Endothelial cell of umbilical vein (primary cell): ENCODE results near the gene GMPPA. TPM values are rescaled to one million over a fixed set of nuclear protein-coding genes. Genes with fewer than 3 reads are reported as not detected.

Experiments used
- BruUV-seq: library from RNA; stranded (reverse); fragments of 400-500 nt; replicated peaks from 2 replicates; lab custom pipeline; 2021; lab: Mats Ljungman, UMichigan
- CTCF ChIA-PET: fragments of 300-600, 350-600 bp; sonication (Branson Sonifier 250); formaldehyde crosslinking; loops from one replicate; lab custom pipeline; 2021; ENCODE audit warnings: antibody characterized with exemption, inconsistent platforms; lab: Charles Lee
- POLR2A ChIA-PET: fragments of 300-600, 350-600 bp; sonication (Branson Sonifier 250); formaldehyde crosslinking; loops from one replicate; lab custom pipeline; 2021; ENCODE audit warnings: antibody characterized with exemption, inconsistent platforms; lab: Charles Lee
- DNase-seq: peaks from one replicate; pipeline ENCODE4 v3.0.0-alpha.2; 2011; ENCODE audit warnings: low read depth, low spot score
- FAIRE-seq: peaks from 2 replicates; lab custom pipeline; 2011; peaks lifted over from hg19 to GRCh38; lab: Jason Lieb, UNC
- H2AFZ ChIP-seq: 2 replicates; pipeline ENCODE4 v1.6.0; 2012; ENCODE audit warnings: low read depth, low read length, control low read depth, inconsistent platforms
- H3K27ac ChIP-seq: 2 replicates; pipeline ENCODE4 v1.5.1; 2011; ENCODE audit warnings: low read depth, mild to moderate bottlenecking, control low read depth, low read length, moderate library complexity; ENCODE audit not compliant: insufficient read depth
- H3K27me3 ChIP-seq, 2 experiments: 2 replicates each; pipeline versions ENCODE4 v1.6.0 to v1.6.1; 2011; ENCODE audit warnings: low read length in 2 of 2, mixed read lengths in 1 of 2; ENCODE audit not compliant: control insufficient read depth in 2 of 2, insufficient read depth in 2 of 2
- H3K36me3 ChIP-seq, 2 experiments: 2 replicates in 1 of 2; 3 replicates in 1 of 2; pipeline ENCODE4 v1.5.1; 2011; ENCODE audit warnings: low read length in 2 of 2, mild to moderate bottlenecking in 1 of 2, moderate library complexity in 1 of 2; ENCODE audit not compliant: control insufficient read depth in 2 of 2, insufficient read depth in 2 of 2; ENCODE audit errors: extremely low read depth in 1 of 2
- H3K4me1 ChIP-seq: 3 replicates; pipeline ENCODE4 v1.5.1; 2011; ENCODE audit warnings: mild to moderate bottlenecking, low read length; ENCODE audit not compliant: control insufficient read depth, insufficient read depth; ENCODE audit errors: extremely low read depth
- H3K4me2 ChIP-seq: 2 replicates; pipeline ENCODE4 v1.6.1; 2011; ENCODE audit warnings: low read length, control low read depth, mixed read lengths; ENCODE audit not compliant: insufficient read depth
- H3K4me3 ChIP-seq, 3 experiments: fragments of 200-600 bp in 1 of 3; sonication (generic), shearing (Covaris generic) in 1 of 3; replicated peaks in 1 of 3; 2 replicates each; pipeline ENCODE4 v1.5.1; 2011 to 2016; ENCODE audit warnings: control low read depth in 3 of 3, low read length in 3 of 3, mild to moderate bottlenecking in 2 of 3, inconsistent platforms in 1 of 3, low read depth in 1 of 3, moderate library complexity in 1 of 3; ENCODE audit not compliant: insufficient read depth in 1 of 3
- H3K79me2 ChIP-seq: 2 replicates; pipeline ENCODE4 v1.6.0; 2012; ENCODE audit warnings: low read length, inconsistent platforms; ENCODE audit not compliant: control insufficient read depth, insufficient read depth
- H3K9ac ChIP-seq: replicated peaks from 2 replicates; pipeline ENCODE3; 2011; ENCODE audit warnings: low read length, control low read depth; ENCODE audit not compliant: insufficient read depth; ENCODE audit errors: extremely low read depth
- H3K9me1 ChIP-seq: replicated peaks from 3 replicates; pipeline ENCODE4 v1.6.0; 2011; ENCODE audit warnings: mild to moderate bottlenecking, low read length; ENCODE audit not compliant: control insufficient read depth, insufficient read depth; ENCODE audit errors: extremely low read depth
- H3K9me3 ChIP-seq: replicated peaks from 2 replicates; pipeline ENCODE4 v1.5.1; 2012; ENCODE audit warnings: low read length, inconsistent platforms; ENCODE audit not compliant: control insufficient read depth, insufficient read depth
- H4K20me1 ChIP-seq: replicated peaks from 2 replicates; pipeline ENCODE3; 2011; ENCODE audit warnings: mild to moderate bottlenecking, low read length; ENCODE audit not compliant: control insufficient read depth, insufficient read depth; ENCODE audit errors: extremely low read depth
- CTCF ChIP-seq, 2 donors: IDR thresholded peaks; 1 replicate in 1 of 2; 2 replicates in 1 of 2; pipeline ENCODE4 v1.5.1; 2011; ENCODE audit warnings: low read length in 2 of 2, mild to moderate bottlenecking in 2 of 2, moderate library complexity in 2 of 2, control low read depth in 1 of 2, inconsistent platforms in 1 of 2, low read depth in 1 of 2; ENCODE audit not compliant: insufficient read depth in 1 of 2; ENCODE audit errors: extremely low read depth in 1 of 2
- EZH2 ChIP-seq: IDR thresholded peaks from 2 replicates; pipeline ENCODE4 v1.6.1; 2012; ENCODE audit warnings: borderline replicate concordance, low read depth, mild to moderate bottlenecking, moderate library complexity, low read length, inconsistent platforms; ENCODE audit not compliant: severe bottlenecking
- FOS ChIP-seq: IDR thresholded peaks from 2 replicates; pipeline ENCODE4 v1.6.1; 2011; ENCODE audit warnings: mild to moderate bottlenecking, low read length, moderate library complexity, borderline replicate concordance; ENCODE audit not compliant: insufficient read depth
- GATA2 ChIP-seq: IDR thresholded peaks from 2 replicates; pipeline ENCODE4 v1.7.0; 2011; ENCODE audit warnings: low read depth, mild to moderate bottlenecking, moderate library complexity, mixed read lengths, low read length; ENCODE audit not compliant: insufficient read length, insufficient read depth
- JUN ChIP-seq: IDR thresholded peaks from 2 replicates; pipeline ENCODE4 v1.6.1; 2011; ENCODE audit warnings: borderline replicate concordance, low read depth; ENCODE audit not compliant: insufficient read length, insufficient read depth
- MAX ChIP-seq: IDR thresholded peaks from 2 replicates; pipeline ENCODE4 v1.6.1; 2011; ENCODE audit not compliant: insufficient read depth, insufficient read length
- MYC ChIP-seq: IDR thresholded peaks from one replicate; pipeline ENCODE4 v1.6.1; 2011; ENCODE audit warnings: mild to moderate bottlenecking, low read depth, low read length
- POLR2A ChIP-seq: IDR thresholded peaks from 2 replicates; pipeline ENCODE4 v1.6.1; 2012; ENCODE audit warnings: low read depth, mild to moderate bottlenecking, control low read depth, low read length
- POLR2AphosphoS5 ChIP-seq: IDR thresholded peaks from 2 replicates; pipeline ENCODE4 v1.6.1; 2012; ENCODE audit warnings: low read depth, mild to moderate bottlenecking, control low read depth, low read length, moderate library complexity; ENCODE audit not compliant: insufficient read depth
- dilution Hi-C: fragments of 300-500 bp; cut with MboI; formaldehyde crosslinking; loops from one replicate; pipeline ENCODE4 v1.15.0; 2019; ENCODE audit warnings: low sequenced_read_pairs; ENCODE audit not compliant: extremely low pct_ligation_motif_present
- intact Hi-C: fragments of 100-400 bp; cut with micrococcal nuclease; formaldehyde crosslinking; loops from one replicate; pipeline ENCODE4 v1.10.0; 2022
- polyA plus RNA-seq, 4 experiments: library from polyadenylated mRNA; depleted of rRNA in 3 of 4; stranded (reverse) in 3 of 4; unstranded in 1 of 4; fragments of >200 nt; gene quantifications; 2 replicates each; pipeline versions ENCODE4 v1.2.1 to v1.2.3, GENCODE V29; 2011 to 2012; ENCODE audit warnings: missing spikeins in 1 of 4
- total RNA-seq: library from RNA; stranded (reverse); gene quantifications from 2 replicates; pipeline ENCODE4 v1.2.3, GENCODE V29; 2021

GMPPA gene
- total and polyA plus RNA-seq, 2 donors (not counting 3 experiments of a cell fraction or from before 2014, with no cell fraction given): 39.1 to 104 TPM

GRCh38 chr2:219536425-219536824, 37.7 kb downstream of the GMPPA start:
- no peaks in the 10 kb centered on the region for H3K9me3 ChIP-seq
- H3K9ac ChIP-seq: no peak overlapping the region
- intact Hi-C loops: no loop called here
- no peaks in the 10 kb centered on the region for H3K4me1 ChIP-seq
- no peaks in the 10 kb centered on the region for H3K36me3 ChIP-seq
- no peak for TF ChIP-seq POLR2A
- TF ChIP-seq EZH2: no peak
- no peak for TF ChIP-seq CTCF (IDR thresholded peaks at IDR 0.05; ENCODE audit: extremely low read depth in 1 of 2, insufficient read depth in 1 of 2, low read depth in 1 of 2, low read length in 2 of 2)
- TF ChIP-seq JUN: no peak
- no peak for TF ChIP-seq FOS
- TF ChIP-seq MAX: no peak
- TF ChIP-seq POLR2AphosphoS5: no peak
- no peak for TF ChIP-seq GATA2
- TF ChIP-seq MYC: no peak
- POLR2A ChIA-PET: no interaction called here
- H3K4me2 ChIP-seq: no peak overlapping the region
- no peaks in the 10 kb centered on the region for H3K79me2 ChIP-seq
- dilution Hi-C loops: no loop called here
- no peaks in the 10 kb centered on the region for H4K20me1 ChIP-seq
- H3K27me3 ChIP-seq: peaks cover 3 to 10% of the 10 kb centered on the region in 2 experiments
- no peak for DNase-seq
- no peak for FAIRE-seq
- H3K9me1 ChIP-seq: no peaks in the 10 kb centered on the region
- no peak overlapping the region for H2AFZ ChIP-seq
- no peak overlapping the region for H3K4me3 ChIP-seq
- CTCF ChIA-PET: interaction anchor here (4.9 kb wide), 1 partner anchor 41 kb away, joined by 21 read pairs; a partner anchor contains a TSS
- no TSS peak for BruUV-seq
- no peak overlapping the region for H3K27ac ChIP-seq
